GM12874 (cell line): ENCODE results near the gene CTRL.

Experiments used
- TF ChIP-seq, protein P1 (sequence below): IDR thresholded peaks from 2 replicates; pipeline ENCODE4 v1.5.1; 2011; ENCODE audit warnings: low read depth, mild to moderate bottlenecking, control low read depth, low read length, moderate library complexity; ENCODE audit not compliant: insufficient read depth

Gene CTRL

DNA sequence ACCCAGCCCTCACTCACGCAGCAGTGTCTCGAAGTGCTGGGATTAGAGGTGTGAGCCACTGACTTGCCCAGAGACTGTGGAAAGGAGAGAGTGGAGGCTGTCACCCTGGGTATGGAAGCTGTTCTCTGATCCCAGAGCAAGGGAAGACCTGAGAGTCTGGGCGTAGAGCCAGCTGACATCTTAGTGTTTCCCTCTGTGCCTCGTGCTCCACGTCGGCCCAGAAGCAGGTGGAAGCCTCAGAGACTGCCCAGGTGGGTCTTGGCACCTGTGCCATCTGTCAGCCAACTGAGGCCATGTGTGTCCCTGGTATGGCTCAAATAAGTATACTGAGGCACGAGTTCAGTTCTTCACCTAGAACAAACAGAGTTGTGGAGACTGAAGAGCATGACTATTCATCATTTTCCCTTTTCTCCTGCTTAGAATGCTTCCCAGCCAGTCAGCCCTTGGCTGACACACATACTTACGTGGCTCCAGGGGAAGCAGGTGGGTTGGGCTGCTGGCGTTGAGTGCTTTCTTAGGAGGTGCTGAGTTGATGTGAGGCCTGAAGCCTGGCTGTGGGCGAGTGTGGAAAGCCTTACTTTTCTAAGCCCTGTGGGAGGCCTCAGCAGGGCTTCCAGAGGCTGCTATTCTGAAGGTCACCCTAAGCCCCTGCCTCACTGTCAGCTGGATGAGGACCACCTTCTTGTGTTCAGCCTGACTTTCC lies 8.1 kb downstream of the CTRL start:
- TF ChIP-seq, protein P1, sequence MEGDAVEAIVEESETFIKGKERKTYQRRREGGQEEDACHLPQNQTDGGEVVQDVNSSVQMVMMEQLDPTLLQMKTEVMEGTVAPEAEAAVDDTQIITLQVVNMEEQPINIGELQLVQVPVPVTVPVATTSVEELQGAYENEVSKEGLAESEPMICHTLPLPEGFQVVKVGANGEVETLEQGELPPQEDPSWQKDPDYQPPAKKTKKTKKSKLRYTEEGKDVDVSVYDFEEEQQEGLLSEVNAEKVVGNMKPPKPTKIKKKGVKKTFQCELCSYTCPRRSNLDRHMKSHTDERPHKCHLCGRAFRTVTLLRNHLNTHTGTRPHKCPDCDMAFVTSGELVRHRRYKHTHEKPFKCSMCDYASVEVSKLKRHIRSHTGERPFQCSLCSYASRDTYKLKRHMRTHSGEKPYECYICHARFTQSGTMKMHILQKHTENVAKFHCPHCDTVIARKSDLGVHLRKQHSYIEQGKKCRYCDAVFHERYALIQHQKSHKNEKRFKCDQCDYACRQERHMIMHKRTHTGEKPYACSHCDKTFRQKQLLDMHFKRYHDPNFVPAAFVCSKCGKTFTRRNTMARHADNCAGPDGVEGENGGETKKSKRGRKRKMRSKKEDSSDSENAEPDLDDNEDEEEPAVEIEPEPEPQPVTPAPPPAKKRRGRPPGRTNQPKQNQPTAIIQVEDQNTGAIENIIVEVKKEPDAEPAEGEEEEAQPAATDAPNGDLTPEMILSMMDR: no peak

GRCh38 chr16:67922740-67923139 lies 8.9 kb downstream of the CTRL start:
- TF ChIP-seq, protein P1: no peak

GRCh38 chr16:67922221-67922620 lies 9.4 kb downstream of the CTRL start:
- TF ChIP-seq, protein P1: no peak

DNA sequence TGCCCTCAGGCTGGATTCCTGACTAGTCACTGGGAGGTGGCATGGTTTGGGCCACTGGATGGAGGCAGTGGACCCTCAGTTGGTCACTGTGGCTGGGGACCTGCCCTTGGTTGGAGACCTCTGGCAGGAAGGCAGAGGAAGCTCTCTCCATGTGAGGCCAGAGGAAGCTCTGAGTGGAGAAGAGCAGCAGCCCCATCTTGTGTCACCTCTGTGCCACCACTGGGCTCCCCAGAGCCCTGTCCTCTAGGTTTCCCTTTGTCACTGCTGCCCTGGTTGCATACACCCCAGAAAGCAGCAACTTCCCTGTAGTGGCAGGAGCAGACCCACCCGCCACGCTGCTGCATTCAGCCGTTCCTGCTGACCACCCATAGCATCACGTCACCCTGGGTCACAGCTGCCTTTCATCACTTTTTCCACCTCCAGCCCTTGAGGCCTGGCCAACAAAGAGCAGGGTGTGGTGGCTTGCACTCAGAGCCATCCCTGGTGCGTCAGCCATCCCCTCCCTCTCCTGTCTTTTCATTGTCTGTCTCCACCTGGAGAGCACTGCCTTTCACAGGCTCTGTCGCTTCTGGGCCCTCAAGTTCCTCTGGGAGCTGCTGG lies 11.9 kb downstream of the CTRL start:
- TF ChIP-seq, protein P1: no peak

- TF ChIP-seq, protein P1: no peak
Measured at GRCh38 chr16:67917852-67918236, 13.8 kb downstream of the CTRL start.

GRCh38 chr16:67917140-67917851 lies 14.4 kb downstream of the CTRL start:
- TF ChIP-seq, protein P1: no peak
